MV-4-11 (cell line): Measurements from ENCODE around the gene ITGA7.

Experiments
- DNase-seq: peaks from one replicate; lab custom pipeline; 2025; lab: John Stamatoyannopoulos, UW

ITGA7 gene

DNA sequence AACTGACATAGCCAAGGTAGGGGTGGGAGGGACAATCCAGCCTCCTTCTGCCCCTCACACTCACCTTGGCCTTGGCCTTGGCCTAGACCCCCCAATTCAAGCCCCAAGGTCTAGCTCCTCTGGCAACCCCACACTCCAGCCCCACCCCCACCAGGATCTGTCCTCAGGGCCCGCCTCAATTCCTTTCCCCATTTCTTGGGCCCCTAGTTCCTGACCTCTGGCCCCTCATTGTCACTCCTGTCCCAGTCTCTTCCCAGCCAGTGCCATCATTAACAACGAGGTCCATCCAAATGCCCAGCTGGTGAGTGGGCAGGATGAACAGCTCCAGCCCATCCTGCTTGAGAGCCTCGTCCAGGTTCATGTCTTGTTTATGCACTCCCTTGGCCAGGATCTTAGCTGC lies 28.4 kb upstream of the ITGA7 start:
- DNase-seq = no peak

DNA sequence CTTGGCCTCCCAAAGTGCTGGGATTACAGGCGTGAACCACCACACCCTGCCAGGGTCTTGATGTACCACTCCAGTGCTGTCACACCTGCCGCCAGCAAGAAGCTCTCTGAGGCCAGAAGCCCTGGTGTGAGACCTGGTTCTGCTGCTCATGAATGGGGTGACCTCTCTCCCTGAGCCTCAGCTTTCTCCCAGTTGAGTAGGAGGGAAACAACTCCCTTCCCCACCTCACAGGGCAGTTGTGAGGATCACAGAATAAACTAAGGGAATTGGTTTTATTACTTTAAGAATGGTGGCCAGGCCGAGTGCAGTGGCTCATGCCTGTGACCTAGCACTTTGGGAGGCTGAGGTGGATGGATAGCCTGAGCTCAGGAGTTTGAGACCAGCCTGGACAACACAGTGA lies 26.9 kb upstream of the ITGA7 start:
- no peak for DNase-seq

DNA sequence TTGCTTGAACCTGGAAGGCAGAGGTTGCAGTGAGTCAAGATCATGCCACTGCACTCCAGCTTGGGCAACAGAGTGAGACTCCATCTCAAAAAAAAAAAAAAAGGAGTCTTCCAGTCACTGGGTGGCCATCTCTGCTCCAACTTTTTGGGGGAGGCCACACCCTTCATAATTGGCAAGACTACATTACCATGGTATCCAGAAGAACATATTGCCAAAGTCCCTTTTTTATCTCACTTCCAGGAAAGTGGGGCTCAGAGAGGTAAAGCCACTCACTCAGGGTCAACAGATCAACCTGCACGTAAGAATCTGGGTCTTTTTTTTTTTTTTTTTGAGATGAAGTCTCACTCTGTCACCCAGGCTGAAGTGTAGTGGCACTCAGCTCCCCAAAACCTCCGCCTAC lies 26.2 kb upstream of the ITGA7 start:
- DNase-seq = no peak

DNA sequence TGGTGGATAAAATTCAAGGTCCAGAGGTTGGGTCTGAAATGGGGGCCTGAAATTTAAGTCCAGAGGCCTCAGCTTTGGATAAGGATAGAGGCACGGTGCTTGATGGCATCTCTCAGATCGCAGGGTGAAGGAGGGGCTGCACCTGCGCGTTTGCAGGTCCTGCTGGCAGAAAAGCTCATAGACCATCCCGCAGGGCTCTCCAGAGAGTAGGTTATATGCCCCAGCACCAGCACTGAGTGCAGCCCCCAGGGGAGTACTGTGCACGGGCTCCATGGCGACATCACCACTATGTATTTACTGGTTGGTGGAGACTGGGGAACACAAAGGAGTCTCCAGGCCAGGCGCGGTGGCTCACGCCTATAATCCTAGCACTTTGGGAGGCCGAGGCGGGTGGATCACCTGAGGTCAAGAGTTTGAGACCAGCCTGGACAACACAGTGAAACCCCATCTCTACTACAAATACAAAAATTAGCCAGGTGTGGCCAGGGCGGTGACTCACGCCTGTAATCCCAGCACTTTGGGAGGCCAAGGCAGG lies 25.4 kb upstream of the ITGA7 start:
- DNase-seq = no peak

DNA sequence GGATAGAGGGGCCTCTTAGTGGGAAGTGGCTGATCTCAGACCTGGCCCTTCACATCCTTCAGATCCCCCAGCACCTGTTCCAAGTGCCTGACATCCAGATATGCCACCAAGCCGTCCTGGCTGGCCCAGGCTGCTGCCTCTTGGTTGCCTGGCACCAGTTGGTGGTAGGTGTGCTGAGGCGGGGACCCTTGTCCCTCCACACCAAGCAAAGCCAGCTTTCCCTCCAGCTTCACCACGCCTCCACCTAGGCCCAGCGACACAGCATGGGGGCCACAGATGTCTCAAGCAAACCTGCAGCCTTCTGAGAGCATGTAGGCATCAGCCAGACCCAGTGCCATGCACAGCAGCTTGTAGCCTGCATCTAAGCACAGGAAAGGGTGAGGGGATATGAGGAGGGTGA lies 24.6 kb upstream of the ITGA7 start:
- DNase-seq = no peak

DNA sequence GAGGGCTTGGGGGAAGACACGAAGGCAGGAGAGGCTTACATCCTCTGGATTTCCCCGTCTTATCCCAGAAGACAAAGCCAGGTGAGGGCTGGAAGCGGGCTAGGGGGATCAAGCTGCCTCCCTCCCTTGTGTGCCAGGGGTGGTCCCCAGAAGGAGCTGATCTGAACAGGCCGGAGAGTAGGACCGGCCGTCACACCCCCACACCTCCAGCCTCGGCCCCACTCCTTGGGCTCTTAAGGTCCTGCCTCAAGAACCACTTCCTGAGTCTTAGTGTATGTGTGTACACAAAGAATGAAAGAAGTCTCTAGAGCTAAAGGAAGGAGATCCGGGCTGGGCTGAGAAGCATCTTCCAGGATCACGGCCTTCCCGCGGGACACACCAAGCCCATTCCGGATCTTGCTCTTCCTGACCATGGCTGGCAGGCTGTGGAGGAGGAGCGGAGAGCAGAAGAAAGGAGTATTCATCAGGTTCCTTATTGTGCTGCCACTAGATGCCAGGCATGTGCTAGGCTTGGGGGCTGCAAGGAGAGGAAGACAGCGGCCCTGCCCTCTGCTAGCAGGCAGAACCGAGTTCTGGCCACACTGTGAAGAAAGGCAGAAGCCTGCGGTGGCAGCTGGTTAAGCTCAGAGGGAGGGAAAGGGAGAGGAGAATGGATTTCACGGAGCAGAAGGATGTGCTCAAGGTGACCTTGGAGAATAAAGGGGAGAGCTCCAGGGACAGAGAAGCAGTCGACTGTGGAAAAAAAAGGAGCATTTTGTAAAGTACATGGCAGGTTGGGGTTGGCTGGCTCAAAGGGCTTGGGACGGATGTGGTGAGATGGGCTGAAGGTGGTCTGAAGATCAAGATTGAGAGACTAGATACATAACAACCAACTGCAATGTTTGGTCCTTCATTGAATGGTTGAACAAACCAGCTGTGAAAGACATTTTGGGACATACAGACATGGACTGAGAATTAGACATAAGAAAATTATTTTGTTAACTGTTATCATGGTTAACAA lies 22.4 kb upstream of the ITGA7 start:
- DNase-seq = peak; percentile 69

DNA sequence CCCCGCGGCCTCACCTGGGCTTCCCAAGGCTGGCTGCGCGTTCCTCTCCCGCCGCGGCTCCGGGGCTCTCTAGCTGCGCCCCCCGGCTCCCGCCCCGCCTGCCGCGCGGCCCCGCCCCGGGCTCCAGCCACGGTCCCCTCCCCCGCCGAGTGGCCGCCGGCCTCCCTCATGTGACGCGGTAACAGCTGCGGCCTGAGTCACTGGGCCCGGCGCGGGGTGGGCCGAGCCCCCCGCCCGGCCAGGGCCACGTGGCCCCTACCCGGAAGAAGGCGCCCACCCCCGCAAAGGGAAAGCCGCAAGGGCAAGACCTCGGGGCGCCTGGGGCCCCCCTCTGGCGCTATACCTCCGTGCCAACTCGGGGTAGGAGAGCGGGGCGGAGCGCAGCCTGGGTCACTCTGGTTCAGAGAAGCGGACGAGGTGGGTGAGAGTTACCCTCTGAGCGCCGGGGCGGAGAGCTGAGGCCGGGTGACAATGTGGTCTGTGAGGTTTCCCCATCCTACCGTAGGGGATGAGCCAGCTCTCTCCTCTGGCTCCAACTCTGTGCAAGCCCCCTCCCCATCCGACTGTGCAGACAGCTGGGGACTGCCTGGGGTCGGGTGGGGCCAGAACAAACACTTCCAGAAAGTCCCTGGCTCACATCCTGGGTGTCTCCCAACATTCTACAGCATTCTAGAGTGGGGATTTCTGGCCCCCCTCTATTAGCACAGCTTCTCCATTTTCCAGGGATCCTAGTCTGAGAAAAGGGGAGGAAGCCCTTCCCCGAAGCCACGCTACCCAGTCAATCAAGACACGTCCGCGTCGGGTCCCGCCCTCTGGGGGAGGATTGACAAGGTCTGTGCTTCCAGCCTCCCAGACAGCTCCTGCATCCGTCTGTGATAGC lies 21.5 kb upstream of the ITGA7 start, which contains the start of gene CD63:
Gene CD63, minus strand, starts transcription at position 71 of the 880 bp plus-strand sequence. CDS start 668 bp downstream, outside the sequence.
- peak; percentile 84 for DNase-seq

DNA sequence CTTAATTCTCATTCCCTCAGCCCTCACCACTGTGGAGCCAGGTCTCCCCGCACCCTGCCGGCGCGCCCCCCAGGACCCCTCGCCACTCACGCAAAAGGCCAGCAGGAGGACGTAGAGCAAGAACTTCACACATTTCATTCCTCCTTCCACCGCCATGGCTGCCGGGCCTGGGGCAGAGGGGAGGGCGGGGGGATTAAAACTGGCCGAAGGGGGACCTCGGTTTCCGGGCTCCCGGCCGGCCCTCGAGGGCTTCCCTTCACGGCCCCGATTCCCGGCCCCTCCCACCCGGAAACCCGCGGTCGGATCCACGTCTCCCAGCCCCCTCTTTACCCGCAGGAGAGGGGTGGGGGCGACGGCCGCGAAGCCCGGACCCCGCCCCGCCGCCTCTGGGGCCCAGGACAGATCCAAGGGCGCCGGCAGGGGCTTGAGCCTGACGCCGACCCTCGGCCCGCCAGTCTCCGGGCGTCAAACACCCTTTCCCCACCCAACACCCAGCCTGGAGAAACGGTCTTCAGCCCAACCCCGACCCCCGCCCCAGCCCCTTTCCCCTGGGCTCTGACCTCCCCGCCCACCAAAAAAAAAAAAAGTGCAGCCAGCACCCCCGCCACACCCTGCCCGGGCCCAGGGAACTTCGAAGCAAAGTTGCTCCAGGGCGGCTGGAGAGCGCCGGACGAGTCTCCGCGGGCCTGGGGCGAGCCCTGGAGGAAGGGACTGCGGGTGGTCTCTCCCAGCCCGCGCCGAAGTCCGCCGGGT lies 20.7 kb upstream of the ITGA7 start:
- no peak for DNase-seq

DNA sequence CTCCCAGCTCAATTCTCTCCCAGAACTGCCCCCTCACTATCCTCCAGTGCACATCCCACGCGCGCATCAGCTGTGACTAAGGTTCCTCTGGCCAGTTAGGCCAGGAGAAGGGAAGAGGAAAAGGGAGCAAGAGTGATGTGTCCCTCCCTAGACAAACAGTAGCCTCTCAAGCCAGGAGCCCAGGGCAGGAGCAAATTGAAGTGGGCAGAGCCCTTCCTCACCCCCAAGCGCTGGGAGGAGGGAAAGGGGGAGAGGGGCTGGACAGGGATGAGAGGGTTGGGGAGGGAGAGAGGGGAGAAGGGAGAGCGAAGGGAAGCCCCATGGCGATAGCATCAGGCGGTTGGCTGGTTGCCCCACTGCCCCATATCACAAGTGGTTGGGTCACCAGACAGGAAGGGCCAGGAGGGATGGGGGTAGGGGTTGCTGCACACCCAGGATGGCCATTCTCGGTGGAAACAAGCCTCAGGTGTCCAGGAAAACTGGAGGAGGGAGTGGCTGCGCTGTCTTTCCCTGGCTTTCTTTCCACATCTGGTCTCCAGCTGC lies 20.0 kb upstream of the ITGA7 start:
- DNase-seq = no peak

DNA sequence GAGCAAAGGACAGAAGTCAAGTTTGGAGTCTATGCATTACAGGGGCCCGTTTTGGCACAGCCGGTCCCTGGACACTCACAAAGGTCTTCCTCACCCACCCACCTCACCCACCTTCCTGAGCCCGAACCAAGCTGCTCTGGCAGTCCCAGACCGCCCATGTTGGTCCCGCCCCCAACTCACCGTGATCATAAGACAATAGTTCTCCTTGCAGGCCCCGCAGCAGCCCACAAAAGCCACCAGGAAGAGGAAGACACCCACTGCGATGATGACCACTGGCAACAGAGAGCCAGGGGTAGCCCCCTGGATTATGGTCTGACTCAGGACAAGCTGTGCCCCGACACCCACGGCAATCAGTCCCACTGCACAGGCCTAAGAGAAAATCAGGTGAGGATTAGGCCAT lies 19.3 kb upstream of the ITGA7 start:
- DNase-seq = no peak

DNA sequence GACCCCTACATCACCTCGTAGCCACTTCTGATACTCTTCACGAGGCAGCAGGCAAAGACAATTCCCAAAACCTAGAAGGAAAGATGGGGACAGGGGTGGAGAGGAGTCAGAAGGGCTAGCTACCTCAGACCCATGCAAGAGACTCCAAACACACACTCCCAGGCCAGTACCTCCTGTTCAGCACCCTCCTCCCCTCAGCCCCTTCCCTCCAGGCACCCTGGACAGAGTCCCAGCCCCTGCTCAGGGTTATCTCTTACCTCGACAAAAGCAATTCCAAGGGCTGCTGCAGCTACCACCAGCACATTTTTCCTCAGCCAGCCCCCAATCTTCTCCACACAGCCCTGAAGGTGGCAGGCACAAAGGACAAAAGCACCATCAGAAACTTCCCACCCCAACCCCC lies 17.9 kb upstream of the ITGA7 start:
- DNase-seq = no peak

DNA sequence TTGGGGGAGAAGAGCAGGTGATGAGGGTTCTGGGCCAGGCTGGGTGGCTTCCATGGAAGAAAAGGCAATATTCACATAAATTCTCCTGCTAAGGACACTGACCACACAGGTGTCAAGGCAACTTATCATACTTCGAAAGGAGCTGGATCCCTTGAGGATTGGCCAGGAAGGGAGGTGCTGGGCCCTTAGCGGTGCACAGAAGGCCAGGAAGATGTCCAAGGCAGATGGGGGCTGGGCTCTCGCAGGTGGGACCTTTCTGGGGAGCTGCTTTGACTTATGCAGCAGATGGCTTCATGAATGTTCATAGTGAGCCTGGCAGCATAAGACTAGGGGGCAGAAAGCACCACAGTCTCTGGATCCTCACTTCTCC lies 17.2 kb upstream of the ITGA7 start:
- no peak for DNase-seq

DNA sequence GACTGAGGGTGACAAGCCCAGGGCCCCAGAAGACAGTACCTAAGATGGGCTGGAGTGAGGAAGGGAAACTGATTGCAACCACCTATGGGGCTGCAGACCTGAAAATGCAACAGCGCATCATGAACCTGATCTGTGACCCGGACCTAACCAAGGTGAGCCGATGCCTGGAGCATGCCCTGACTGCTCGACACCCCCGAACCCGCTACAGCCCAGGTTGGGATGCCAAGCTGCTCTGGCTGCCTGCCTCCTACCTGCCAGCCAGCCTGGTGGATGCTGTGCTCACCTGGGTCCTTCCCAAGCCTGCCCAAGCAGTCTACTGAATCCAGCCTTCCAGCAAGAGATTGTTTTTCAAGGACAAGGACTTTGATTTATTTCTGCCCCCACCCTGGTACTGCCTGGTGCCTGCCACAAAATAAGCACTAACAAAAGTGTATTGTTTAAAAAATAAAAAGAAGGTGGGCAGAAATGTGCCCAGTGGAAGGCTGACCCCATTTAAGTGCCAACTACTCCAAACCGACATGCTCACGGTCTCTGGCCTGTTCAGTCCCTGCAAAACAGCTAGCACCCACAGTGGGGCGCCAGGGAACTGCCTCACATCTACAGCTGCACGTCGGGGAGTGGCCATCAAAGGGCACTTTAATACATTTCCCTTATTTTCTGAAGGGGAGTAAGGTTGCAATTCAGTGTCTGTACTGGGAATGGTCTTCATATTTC lies 16.7 kb upstream of the ITGA7 start:
- peak; percentile 81 for DNase-seq

DNA sequence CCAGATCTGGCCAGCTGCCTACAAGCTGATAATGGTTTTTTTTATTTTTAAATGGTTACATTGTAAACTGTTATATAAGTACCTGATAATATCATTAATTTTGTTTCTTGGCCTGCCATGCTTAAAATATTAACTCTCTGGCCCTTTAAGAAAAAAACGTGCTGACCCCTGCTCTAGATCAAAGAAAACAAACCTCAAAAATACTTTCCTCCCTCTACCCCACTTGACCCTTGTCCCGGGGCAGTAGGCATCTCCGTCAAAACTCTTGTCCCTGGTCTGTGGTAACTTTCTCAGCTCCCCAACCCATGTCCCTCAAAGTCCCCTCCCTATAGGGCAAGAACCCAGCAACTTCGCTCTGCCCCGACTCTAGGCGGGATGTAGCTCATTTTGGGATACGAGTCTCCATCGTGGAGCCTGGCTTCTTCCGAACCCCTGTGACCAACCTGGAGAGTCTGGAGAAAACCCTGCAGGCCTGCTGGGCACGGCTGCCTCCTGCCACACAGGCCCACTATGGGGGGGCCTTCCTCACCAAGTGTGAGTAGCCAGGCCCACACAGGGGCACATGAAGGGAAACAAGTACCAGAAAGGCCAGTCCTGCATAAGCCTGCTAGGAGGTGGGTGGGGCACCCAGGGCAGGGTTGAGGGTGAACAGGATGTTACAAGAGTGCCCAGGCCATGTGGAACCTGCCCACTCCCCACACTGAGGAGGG lies 16.0 kb upstream of the ITGA7 start:
- DNase-seq = no peak

DNA sequence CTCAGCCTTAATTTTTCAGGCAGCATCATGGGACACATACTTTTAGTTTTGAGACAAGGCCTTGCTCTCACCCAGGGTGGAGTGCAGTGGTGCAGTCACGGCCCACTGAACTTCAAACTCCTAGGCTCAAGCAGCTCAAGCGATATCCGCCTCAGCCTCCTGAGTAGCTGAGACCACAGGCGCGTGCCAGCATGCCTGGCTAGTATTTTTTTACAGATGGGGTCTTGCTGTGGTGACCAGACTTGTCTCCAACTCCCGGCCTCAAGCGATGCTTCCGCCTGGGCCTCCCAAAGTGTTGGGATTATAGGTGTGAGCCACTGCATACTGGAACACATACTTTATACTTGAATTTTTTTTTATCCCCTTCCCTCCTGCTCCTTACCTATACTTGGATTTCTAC lies 15.2 kb upstream of the ITGA7 start:
- DNase-seq = no peak

DNA sequence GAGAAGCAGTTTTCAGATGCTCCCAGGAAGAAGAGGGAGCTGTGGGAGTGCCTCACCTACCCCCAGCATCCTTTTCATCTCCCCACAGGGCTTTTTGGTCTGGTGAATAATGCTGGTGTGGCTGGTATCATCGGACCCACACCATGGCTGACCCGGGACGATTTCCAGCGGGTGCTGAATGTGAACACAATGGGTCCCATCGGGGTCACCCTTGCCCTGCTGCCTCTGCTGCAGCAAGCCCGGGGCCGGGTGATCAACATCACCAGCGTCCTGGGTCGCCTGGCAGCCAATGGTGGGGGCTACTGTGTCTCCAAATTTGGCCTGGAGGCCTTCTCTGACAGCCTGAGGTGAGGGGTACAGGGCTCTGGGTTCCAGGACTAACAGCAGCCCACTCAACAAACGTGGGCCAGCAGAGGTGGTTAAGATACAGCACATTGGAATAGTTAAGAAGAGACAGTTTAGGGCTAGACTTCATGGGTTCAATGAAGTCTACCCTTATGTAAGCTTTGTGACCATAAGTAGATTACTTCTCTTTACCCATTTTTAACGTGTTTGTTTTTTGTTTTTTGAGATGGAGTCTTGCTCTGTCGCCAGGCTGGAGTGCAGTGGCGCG lies 14.0 kb upstream of the ITGA7 start:
- DNase-seq = no peak

DNA sequence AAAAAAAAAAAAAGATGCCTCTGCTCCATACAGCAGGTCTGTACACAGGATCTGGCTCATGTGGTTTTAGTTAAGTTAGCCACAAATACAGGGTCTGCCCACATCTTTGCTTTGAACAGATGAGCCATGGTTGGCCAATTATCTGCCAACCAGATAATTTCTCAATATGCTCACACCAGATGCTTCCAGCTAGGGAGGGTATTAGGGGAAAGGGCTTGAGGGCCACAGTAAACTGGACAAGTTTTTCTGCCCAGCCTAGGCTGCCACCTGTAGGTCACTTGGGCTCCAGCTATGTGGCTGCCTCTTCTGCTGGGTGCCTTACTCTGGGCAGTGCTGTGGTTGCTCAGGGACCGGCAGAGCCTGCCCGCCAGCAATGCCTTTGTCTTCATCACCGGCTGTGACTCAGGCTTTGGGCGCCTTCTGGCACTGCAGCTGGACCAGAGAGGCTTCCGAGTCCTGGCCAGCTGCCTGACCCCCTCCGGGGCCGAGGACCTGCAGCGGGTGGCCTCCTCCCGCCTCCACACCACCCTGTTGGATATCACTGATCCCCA lies 13.3 kb upstream of the ITGA7 start:
- peak; percentile 99 for DNase-seq

DNA sequence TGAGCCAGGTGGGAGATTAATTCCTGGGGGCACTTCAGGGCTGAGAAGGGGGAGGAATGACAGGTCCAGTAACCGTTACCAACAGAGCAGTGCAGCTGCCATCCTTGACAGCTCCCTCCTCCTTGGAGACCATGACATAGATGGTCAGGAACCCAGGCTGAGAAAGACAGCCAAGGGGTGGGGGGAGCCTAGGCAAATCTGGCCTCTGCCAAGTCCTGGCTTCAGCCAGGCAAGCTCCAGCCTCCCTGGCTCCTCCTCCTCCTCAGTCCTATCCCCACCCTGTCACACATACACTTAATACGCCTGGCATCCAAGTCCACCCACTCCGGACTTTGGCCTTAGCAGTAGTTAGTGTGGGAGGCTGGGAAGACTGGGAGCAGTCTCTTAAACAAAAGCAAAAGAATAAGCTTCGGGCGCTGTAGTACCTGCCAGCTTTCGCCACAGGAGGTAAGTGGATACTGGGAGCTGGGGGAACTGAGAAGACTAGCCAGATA lies 12.4 kb upstream of the ITGA7 start, which contains the start of gene RDH5:
Gene RDH5, plus strand, starts transcription at position 323 of the 494 bp plus-strand sequence. CDS start 792 bp downstream, outside the sequence.
- no peak for DNase-seq

DNA sequence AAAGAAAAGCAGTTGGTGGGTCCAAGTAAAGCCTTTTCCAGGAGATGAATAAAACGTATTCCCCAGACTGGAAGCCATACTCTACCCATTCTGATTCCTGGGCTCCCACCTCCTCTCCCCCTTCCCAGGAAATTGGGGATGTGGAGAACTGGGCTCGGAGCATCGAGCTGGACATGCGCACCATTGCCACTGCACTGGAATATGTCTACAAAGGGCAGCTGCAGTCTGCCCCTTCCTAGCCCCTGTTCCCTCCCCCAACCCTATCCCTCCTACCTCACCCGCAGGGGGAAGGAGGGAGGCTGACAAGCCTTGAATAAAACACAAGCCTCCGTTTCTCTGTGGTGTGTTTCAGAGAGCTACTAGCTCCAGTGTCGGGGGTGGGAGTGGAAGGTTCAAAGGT lies 11.7 kb upstream of the ITGA7 start:
- no peak for DNase-seq
